GM10266 (cell line): ENCODE measurements around the gene LEPR.
"Not testable (repeated sequence)": the region's sequence is repeated elsewhere in the genome, so short reads cannot be mapped to it uniquely, and the experiment has no call there.

Source experiments
- DNase-seq: peaks from one replicate; pipeline ENCODE4 v3.0.0; 2012; ENCODE audit errors: extremely low spot score
- CTCF ChIP-seq: IDR thresholded peaks from 2 replicates; pipeline ENCODE4 v1.5.1; 2012; ENCODE audit warnings: mild to moderate bottlenecking, low read depth; ENCODE audit not compliant: control insufficient read depth, insufficient read depth; ENCODE audit errors: missing control alignments

The LEPR gene

GRCh38 chr1:65420590-65421350 is at the start of gene LEPR, which contains the start of gene LEPROT:
TSS of gene LEPR (plus strand) at chr1:65420668. CDS start at chr1:65565566, 144,898 bp downstream.
TSS of gene LEPROT (plus strand) at chr1:65420668. CDS start at chr1:65420725, 57 bp downstream.
- TF ChIP-seq CTCF, result no peak
- DNase-seq, result peak; percentile 10

- no peak for TF ChIP-seq CTCF
- DNase-seq, result no peak
Measured at GRCh38 chr1:65371544-65371943, 48.9 kb upstream of the LEPR start.

- TF ChIP-seq CTCF, result no peak
Measured at GRCh38 chr1:65372557-65372956, 47.9 kb upstream of the LEPR start.

GRCh38 chr1:65377496-65378246 is 42.8 kb upstream of the LEPR start:
- DNase-seq, result no peak
- no peak for TF ChIP-seq CTCF

More at GRCh38 chr1:65372557-65372956, 47.9 kb upstream of the LEPR start:
- DNase-seq, result no peak

GRCh38 chr1:65378247-65378946 is 42.1 kb upstream of the LEPR start:
- no peak for DNase-seq
- TF ChIP-seq CTCF, result no peak

GRCh38 chr1:65384426-65384825 is 36.0 kb upstream of the LEPR start:
- DNase-seq, result not testable (repeated sequence)

- TF ChIP-seq CTCF, result no peak
- no peak for DNase-seq
Measured at GRCh38 chr1:65386439-65386838, 34.0 kb upstream of the LEPR start.
